ENCODE data around the gene EN2.
"Not testable (repeated sequence)": the region's sequence is repeated elsewhere in the genome, so short reads cannot be mapped to it uniquely, and the experiment has no call there.

EN2 gene

DNA sequence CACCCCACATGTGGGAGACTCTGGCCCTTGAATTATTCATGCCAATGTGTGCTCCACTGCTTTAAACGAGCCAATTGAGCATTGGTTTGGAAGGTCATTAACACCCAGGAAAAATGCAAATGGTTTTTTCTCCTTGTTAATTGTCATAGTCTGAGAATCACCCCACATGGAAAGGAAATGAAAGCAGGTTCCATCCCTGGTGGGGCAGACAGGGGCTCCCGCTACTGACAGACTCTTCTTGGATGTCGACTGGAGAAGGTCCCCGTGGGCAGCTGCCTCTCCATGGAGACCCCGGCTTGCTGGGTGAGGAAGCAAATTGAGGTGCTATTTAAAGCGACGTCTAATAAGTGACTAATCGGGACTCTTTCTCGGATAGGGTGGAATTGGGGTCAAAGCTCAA lies 32.0 kb upstream of the EN2 start:
- no peak for DNase-seq (ENCODE audit: low read depth in 2 of 2, low spot score in 1 of 2)

DNA sequence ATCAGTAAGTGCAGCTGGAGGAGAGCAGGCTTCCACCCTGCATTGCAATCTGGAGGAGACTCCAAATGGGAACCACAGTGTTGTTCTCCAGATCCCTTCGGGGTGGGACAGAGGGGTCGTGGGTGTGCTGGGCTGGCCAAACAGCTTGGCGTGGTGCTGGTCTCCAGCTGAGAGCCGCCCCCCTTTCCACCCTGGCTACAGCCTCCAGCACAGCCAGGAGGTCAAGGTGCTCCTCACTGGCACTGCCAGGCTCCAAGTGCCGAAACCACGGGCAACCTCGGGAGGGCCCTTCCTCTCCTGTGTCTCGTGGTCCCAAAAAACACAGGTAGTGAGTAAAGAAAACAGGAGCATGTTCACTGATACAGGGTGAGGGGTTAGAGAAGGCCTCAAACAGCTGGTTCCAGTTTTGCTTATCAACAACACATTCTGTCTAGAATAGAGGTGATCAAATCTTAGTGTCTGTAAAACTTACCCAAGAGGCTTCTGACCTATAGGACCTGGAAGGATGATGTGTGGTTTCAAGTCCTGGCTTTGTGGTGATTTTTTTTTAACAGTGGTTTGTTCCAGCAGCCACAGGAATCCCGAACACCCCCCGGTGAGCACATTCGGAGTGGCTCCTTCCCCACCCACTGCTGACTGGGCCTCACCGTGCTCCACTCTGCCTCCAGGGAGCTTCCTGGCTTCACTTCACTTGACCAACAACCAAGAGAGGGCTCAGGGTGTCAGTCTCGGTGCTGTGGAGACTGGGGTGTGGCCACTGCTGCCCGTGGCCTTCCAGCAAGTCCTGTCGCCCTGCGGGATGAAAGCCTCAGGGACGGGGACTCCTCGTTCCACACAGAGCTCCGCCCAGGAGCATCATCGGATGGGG lies 31.2 kb upstream of the EN2 start:
- DNase-seq (ENCODE audit: low read depth in 2 of 2, low spot score in 1 of 2): no peak

DNA sequence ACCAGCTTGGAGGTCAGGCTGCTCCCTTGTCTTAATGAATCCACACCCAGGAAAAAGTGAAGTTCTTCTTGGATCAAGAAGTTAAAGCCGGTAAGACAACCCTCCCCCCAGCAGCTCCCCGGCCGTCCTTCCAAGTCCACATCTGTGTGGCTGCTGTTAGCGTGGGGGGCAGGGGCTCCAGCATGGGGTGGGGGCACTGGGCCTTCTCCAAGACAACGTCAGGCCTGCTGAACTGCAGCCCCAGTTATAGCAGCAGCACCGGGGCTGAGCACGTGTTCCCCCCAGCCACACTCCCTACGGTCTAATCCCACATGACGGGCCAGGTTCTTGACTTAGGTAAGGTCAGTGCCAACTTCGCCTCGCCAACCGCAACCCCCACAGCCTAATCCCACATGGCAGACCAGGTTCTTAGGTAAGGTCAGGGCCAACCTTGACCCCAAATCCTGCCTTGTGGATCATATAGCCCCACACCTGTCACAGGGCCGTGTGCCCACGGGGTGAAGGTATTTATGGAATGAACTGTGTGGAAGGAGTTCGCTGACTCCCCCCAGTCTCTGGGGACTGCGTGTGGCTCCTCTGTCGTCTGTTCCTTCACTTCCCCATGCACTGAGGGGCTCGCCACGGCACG lies 30.4 kb upstream of the EN2 start:
- DNase-seq (ENCODE audit: low read depth in 2 of 2, low spot score in 1 of 2): no peak

DNA sequence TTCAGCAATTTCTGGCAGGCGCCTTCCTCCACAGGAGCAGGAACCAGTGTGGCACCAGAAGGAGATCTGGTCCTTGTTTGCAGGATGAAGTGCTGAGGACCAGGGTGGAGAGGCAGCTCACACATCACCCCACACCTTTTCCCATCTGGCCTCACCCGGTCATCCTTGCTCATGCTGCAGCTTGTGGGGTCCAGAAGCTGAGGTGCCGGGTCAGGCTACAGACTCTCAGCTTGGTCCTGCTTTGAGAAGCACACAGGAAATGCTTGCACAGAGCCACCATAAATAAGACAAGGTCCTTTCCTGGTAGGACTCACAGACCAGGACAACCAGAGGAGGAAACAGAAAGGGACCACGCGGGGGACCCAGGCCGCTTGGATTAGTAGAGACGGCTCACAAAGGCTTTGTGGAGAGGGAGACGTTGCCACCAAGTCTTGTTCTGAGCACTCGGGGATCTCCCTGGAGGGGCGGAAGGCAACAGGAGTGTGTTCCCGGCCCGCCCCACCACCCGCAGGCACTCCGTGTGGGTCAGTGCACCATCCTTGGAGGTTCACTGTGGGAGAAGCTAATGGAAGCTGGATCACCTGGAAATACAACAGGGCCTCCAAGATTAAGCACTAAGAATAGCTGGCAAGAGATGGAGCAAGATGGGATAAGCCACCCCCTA lies 29.6 kb upstream of the EN2 start:
- DNase-seq (ENCODE audit: low read depth in 2 of 2, low spot score in 1 of 2): no peak

- no peak for DNase-seq (ENCODE audit: low read depth in 2 of 2, low spot score in 1 of 2)
Measured at GRCh38 chr7:155429651-155430050, 28.3 kb upstream of the EN2 start.

- no peak for DNase-seq (ENCODE audit: low read depth in 2 of 2, low spot score in 1 of 2)
Measured at GRCh38 chr7:155430606-155431005, 27.3 kb upstream of the EN2 start.

DNA sequence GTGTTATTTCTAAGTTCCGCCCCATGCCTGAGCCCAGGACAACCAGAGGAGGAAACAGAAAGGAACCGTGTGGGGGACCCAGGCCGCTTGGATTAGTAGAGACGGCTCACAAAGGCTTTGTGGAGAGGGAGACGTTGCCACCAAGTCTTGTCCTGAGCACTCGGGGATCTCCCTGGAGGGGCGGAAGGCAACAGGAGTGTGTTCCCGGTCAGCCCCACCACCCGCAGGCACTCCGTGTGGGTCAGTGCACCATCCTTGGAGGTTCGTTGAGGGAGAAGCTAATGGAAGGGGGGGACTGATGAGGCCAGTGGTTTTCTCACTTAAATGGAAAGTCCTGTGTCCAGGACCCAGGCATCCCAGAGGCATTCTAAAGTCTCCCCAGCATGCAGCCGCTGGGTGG lies 26.7 kb upstream of the EN2 start:
- DNase-seq (ENCODE audit: low read depth in 2 of 2, low spot score in 1 of 2): no peak

- DNase-seq (ENCODE audit: low read depth in 2 of 2, low spot score in 1 of 2): no peak
Measured at GRCh38 chr7:155431711-155432110, 26.2 kb upstream of the EN2 start.

DNA sequence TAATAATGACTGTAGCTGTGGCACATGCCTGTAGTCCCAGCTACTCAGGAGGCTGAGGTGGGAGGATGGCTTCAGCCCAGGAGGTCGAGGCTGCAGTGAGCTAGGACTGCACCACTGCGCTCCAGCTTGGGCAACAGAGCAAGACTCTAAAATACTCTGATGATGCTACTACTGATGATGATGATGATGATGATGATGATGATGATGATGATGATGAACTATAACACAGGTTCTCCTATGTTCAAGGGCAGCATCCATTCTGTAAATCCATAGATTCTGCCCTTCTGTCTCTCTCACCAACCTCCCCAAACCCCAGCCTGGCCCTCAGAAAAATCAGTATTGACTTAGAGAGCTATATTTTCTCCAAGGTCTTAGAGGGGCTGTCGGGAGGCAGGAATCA lies 22.8 kb upstream of the EN2 start:
- DNase-seq (ENCODE audit: low read depth in 2 of 2, low spot score in 1 of 2): no peak

- DNase-seq (ENCODE audit: low read depth in 2 of 2, low spot score in 1 of 2): no peak
Measured at GRCh38 chr7:155437836-155438235, 20.1 kb upstream of the EN2 start.

GRCh38 chr7:155438777-155439176 lies 19.2 kb upstream of the EN2 start:
- DNase-seq (ENCODE audit: low read depth in 2 of 2, low spot score in 1 of 2): no peak

DNA sequence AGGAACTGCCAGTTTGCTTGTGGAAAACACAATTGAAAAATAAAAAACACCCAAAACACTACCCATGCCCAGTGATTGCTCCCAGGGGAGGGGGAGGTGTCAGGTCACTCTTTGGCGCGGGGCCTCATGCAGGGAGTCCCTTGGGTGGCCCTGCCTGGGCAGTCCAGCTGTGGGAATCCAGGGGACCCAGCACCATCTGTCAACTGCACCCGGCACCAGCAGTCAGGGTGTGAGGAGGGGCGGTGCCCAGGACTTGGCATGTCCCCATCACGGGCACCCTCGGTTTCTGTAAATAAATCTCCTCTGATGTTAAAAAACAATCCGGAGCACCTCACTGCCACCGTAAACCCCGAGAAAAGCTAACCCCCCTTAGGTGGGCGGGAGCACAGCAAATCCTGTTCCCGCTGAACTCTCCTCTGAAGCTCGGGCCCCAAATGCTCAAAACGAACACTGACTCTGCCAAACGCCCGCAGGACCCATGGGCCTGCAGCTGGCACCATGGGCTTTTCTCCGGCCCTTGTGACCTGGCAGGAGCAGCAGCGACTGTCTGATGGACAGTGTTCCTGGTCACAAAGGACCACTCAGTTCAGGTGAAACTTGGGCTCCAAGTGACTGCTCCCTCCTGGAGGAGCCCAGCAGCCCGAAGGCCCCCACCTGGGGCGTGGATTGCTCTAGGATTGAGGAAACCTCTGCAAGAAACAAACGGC lies 18.5 kb upstream of the EN2 start:
- no peak for DNase-seq (ENCODE audit: low read depth in 2 of 2, low spot score in 1 of 2)

DNA sequence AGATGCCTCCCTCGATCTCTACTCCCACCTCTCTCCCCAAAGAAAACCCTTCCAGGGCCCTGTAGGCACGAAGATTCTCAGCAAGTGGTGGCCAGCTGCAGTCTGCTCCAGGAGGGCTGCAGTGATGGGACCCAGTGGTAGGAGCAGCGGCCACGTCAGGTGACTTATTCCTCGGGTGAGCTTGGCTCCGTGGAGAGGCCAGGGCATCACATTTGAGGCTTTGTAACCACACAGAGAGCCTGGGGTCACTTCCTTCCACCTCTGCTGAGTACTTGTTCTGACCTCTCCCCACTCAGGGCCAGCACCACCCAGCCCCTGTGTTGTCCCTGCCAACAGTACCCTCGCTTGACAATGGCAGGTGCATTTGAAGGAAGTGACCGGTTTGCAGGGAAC lies 17.9 kb upstream of the EN2 start:
- DNase-seq (ENCODE audit: low read depth in 2 of 2, low spot score in 1 of 2): no peak

- DNase-seq (ENCODE audit: low read depth in 2 of 2, low spot score in 1 of 2): no peak
Measured at GRCh38 chr7:155441856-155442255, 16.1 kb upstream of the EN2 start.

DNA sequence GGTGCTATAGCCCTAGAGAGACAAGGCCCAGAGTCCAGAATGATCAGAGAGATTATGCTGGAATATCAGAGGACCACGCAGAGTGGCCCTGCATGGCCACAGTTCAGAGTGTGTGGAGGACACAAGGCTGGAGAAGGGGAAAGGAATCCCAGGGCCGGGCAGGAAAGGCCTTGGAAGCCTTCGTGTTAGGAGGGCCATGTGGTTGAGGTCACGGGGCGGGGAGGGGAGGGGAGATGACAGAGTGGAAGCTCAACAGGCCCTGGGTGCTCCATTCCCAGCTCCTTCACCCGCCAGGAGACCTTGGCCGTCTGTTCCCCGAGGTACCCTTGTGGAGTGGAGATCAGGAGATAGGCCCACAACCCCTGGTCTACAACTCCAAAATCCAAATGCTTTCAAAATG lies 13.2 kb upstream of the EN2 start:
- no peak for DNase-seq (ENCODE audit: low read depth in 2 of 2, low spot score in 1 of 2)

DNA sequence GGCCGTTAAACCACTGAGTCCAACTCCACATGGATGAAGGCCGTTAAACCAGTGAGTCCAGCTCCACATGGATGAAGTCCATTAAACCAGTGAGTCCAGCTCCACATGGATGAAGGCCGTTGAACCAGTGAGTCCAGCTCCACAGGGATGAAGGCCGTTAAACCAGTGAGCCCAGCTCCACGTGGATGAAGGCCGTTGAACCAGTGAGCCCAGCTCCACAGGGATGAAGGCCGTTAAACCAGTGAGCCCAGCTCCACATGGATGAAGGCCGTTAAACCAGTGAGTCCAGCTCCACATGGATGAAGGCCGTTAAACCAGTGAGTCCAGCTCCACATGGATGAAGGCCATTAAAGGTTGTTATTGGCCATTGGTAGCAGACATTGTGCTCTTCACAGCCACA lies 12.3 kb upstream of the EN2 start:
- DNase-seq (ENCODE audit: low read depth in 2 of 2, low spot score in 1 of 2): not testable (repeated sequence)

DNA sequence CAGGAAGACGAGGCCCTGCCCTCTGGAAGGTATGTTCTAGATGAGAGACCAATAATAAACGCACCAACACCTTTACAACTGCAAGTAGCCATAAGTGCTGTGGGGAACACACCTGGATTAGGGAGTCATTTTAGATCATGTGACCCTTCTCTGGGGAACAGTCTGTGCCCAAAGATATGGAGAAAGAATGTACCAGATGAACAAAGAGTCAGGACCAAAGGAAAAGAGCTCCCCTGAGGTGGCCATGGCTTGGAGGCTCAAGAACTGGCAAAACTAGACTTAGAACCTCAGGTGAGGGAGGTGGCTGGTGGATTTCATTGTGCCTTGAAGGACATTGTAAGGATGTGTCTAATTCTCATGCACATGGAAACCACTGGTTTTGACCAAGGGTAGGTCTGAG lies 10.3 kb upstream of the EN2 start:
- no peak for DNase-seq (ENCODE audit: low read depth in 2 of 2, low spot score in 1 of 2)

GRCh38 chr7:155448632-155449007 lies 9.3 kb upstream of the EN2 start:
- no peak for DNase-seq (ENCODE audit: low read depth in 2 of 2, low spot score in 1 of 2)

DNA sequence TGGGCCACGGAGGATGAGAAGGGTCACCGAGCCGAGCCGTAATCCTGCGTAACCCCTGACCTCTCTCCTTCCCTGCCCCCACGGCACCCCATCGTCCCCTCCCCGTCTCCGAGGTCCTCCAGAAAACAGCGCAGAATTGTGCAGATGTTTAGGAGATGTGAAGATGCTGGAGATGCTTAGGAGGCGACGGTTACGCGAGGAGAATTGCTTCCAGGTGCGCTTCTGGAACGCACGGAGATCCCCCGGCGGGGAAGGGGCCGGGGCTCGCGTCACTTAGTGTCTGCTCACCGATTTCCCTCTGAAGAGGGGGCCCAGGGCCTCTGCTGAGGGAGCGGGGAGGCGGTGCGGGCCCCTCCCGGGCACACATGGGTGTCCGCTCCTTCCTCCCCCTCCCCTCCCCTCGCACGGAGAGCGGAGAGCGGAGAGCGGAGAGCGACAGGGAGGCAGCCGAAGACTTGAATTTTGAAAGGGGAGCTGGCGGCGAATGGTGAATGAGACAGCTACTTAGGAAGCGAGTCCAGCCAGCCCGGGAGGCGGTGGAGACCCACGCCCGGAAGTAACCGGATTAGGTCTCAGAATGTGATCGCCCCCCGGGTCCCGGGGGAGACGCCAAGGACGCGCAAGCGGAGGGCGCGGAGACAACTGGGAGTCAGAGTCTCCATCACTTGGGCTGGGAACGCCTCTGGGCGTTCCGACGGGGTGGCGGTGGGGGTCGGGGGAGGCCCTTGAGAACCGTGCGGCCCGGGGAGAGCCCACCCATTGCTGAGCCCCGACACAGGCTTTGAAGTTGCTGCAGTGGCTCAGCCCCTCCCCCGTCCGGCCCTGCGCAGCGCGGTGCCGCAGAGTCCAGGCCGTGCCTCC lies 8.7 kb upstream of the EN2 start:
- DNase-seq (ENCODE audit: low read depth in 2 of 2, low spot score in 1 of 2): no peak

GRCh38 chr7:155449869-155450557 lies 7.9 kb upstream of the EN2 start:
- DNase-seq (ENCODE audit: low read depth in 2 of 2, low spot score in 1 of 2): no peak
